Measurements from ENCODE around the gene POTEH.
"Not testable (repeated sequence)": the region's sequence is repeated elsewhere in the genome, so short reads cannot be mapped to it uniquely, and the experiment has no call there.

POTEH gene

DNA sequence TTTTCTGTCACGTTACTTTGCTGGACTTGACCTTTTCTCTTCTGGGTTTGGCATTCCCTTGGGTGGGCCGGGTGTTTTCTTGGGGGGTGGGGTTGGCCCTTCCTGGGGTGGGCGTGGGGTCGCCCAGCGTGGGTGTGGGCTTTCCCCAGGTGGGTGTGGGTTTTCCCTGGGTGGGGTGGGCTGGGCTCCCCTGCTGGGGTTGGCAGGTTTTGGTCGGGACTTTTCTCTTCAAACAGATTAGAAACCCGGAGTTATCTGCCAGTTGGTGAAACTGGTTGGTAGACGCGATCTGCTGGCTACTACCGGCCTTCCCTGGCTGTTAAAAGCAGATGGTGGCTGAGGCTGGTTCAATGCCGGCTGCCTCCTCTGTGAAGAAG is at the start of gene POTEH:
POTEH (plus strand) TSS at position 278 of the 377 bp plus-strand sequence; CDS start at position 330, 52 bp downstream.
- H3K4me3 ChIP-seq (ENCODE audit: low read depth, low read length); DNase-seq (ENCODE audit: low read depth): not testable (repeated sequence)

DNA sequence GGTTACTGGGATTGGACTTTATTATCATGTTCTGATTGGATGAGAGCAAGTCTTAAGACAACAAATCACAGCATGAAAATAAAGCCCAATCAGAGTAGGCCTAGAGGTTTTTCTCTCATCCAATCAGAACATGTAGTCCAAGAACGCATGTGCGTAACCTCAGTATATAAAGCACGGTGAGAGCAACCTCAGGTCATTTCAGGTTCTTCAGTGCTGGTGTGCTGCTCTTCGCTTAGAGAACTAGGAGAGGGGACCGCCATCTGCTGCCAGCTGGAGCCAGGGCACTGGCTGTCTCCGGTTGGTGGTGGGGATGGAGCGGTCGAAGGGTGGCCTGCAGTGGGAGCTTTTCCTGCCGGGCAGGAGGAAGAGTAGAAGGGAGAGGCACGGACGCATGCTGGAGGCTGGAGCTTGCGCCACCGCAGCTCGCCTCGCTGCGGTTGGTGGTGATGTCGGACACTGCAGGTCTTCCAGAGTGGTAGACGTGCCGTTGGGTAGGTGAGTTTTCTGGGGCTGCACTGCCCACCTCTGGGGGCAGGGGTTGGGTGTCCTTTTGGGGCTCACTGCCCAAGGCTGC is 47.5 kb upstream of the POTEH start:
- not testable (repeated sequence) for DNase-seq (ENCODE audit: low read depth); H3K4me3 ChIP-seq (ENCODE audit: low read depth, low read length)

DNA sequence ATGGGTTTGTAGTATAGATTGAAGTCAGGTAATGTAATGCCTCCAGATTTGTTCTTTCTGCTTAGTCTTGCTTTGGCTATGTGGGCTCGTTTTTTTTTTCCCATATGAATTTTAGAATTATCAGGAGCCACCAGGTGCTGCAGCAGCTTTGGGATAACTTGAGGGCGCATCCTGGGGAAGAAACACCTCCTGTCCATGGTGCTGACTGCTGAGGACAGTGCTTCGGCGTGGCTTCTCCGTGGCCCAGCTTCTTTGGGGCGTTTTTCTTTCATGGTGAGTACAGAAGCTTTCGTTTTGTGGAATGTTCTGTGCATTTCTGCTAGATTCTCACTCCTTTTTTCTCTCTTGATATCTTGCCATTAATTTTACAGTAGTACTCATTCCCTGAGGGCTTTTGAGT is 37.9 kb upstream of the POTEH start:
- DNase-seq (ENCODE audit: low read depth) = not testable (repeated sequence)

DNA sequence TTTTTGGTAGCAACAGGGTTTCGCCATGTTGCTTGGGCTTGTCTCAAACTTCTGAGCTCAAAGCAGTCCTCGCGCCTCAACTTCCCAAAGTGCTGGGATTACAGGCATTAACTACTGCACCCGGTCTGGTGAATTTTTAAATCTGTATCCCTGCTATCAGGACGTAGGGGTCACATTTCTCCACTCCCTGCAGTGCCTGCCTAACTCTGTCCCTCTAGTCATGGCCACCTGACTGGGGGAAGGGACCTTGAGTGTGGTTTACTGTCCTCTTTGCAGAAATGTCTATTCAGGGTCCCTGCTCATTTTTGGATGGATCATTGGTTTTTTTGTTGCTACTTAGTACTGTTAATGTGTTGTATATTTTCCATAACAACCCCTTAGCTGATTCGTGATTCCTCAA is 37.1 kb upstream of the POTEH start:
- H3K4me3 ChIP-seq (ENCODE audit: low read depth, low read length); DNase-seq (ENCODE audit: low read depth): not testable (repeated sequence)

More for the DNA sequence above, 37.9 kb upstream of the POTEH start:
- H3K4me3 ChIP-seq (ENCODE audit: low read depth, low read length) = not testable (repeated sequence)

DNA sequence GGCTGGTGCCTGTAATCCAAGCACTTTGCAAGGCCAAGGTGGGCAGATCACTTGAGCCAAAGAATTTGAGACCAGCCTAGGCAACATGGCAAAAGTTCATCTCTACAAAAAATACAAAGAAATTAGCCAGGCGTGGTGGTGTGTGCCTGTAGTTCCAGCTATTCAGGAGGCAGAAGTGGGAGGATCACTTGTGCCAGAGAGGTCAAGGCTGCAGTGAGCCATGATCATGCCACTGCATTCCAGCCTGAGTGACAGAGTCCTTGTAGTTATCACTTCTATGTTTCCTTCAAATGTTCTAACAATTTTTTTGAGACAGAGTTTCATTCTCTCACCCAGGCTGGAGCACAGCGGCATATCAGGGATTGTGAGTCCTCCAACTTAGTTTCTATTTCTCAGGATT is 36.6 kb upstream of the POTEH start:
- not testable (repeated sequence) for H3K4me3 ChIP-seq (ENCODE audit: low read depth, low read length); DNase-seq (ENCODE audit: low read depth)

DNA sequence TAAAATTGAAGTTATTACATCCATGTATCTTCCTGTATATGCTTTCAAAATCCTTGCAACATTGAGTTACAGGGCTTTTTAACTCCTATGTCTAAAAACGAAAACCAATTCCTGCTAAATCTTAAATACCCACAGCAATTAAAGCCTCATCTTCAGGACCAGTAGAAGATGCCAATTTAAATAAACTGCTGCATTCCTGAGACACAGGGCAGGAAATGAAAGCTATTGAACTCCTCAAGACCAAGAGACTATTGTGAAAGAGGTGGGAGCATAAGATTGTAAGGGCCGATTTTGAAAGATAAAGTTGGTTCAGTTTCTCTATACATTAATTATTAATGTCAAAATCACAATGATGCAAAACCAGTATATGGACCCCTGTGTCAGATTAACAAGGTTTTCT is 28.7 kb upstream of the POTEH start:
- DNase-seq (ENCODE audit: low read depth); H3K4me3 ChIP-seq (ENCODE audit: low read depth, low read length): not testable (repeated sequence)

- H3K4me3 ChIP-seq (ENCODE audit: low read depth, low read length); DNase-seq (ENCODE audit: low read depth): not testable (repeated sequence)
Measured at GRCh38 chr22:15664682-15665081, 25.1 kb upstream of the POTEH start.

DNA sequence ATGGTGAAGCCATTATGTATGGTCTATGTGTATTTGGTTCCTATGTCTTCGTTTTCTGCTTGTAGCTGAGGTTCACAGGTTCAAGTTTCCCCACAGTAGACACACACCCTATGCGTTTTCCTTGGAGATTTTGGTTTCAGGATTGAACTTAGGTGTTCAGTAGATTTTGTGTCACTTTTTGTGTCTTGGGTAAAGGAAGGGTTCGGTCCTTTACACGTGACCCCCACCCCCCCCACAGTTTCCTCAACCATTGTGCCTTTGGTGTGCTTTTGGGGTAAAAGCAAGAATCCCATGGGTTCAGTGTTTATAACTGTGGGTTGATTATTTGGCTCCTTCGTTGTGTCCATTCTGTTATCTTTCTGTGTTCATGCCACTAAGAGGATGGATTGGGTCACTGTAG is 24.3 kb upstream of the POTEH start:
- H3K4me3 ChIP-seq (ENCODE audit: low read depth, low read length); DNase-seq (ENCODE audit: low read depth): not testable (repeated sequence)

DNA sequence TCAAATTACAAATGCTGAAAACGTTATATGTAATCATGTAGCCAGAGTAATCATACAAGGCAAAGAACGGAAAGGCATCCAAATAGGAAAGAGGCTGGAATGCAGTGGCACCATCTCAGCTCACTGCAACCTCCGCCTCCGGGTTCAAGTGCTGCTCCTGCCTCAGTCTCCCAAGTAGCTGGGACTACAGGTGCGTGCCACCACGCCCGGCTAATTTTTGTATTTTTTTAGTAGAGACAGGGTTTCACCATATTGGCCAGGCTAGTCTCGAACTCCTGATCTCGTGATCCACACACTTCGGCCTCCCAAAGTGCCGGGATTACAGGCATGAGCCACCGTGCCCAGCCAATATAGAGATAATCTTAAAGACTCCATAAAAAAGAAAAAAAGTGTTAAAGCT is 20.4 kb upstream of the POTEH start:
- not testable (repeated sequence) for H3K4me3 ChIP-seq (ENCODE audit: low read depth, low read length); DNase-seq (ENCODE audit: low read depth)

GRCh38 chr22:15679702-15680101 is 10.1 kb upstream of the POTEH start:
- H3K4me3 ChIP-seq (ENCODE audit: low read depth, low read length); DNase-seq (ENCODE audit: low read depth): not testable (repeated sequence)

- not testable (repeated sequence) for H3K4me3 ChIP-seq (ENCODE audit: low read depth, low read length); DNase-seq (ENCODE audit: low read depth)
Measured at GRCh38 chr22:15684115-15684514, 5.7 kb upstream of the POTEH start.

GRCh38 chr22:15684695-15685094 is 5.1 kb upstream of the POTEH start:
- H3K4me3 ChIP-seq (ENCODE audit: low read depth, low read length); DNase-seq (ENCODE audit: low read depth): not testable (repeated sequence)

- not testable (repeated sequence) for DNase-seq (ENCODE audit: low read depth); H3K4me3 ChIP-seq (ENCODE audit: low read depth, low read length)
Measured at GRCh38 chr22:15685641-15686040, 4.2 kb upstream of the POTEH start.

DNA sequence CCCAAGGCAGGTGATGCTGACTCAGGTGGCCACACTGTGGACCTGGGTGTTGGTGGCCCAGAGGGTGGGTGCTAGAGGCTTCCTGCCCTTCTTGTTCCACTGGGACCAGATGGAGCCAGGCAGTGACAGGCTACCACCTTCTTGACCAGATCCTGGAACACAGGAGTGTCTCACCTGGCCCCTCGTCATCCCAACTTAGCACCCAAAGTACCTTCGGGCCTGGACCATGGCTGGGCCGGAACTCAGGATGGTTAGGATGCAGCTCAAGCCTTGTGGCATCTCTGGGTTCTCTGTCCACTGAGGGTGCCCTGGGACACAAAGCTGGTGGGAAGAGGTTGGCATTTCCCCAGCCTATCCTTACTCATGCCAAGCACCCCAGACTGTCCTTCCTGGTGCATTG is 2.7 kb upstream of the POTEH start:
- DNase-seq (ENCODE audit: low read depth); H3K4me3 ChIP-seq (ENCODE audit: low read depth, low read length): not testable (repeated sequence)

DNA sequence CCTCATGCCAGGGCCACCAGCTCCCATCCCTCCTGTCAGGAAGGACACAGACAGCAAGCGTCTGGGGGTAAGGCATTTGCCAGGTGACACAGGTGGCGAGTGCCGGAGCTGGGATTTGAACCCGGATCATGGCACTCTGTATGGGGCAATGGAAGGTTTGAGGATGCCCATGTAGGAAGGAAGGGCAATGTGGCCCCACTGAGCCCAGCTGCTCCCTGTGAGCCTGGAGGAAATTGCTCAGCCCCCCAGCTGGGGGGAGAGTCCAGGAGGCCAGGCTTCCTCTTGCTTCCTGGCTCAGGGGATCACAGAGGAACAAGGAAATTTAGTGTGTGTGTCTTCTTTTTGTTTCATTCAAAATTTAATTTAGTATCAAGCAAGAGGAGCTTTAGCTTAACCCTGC is 2.1 kb upstream of the POTEH start:
- DNase-seq (ENCODE audit: low read depth); H3K4me3 ChIP-seq (ENCODE audit: low read depth, low read length): not testable (repeated sequence)

- not testable (repeated sequence) for DNase-seq (ENCODE audit: low read depth); H3K4me3 ChIP-seq (ENCODE audit: low read depth, low read length)
Measured at GRCh38 chr22:15688090-15688489, 1.7 kb upstream of the POTEH start.

- H3K4me3 ChIP-seq (ENCODE audit: low read depth, low read length); DNase-seq (ENCODE audit: low read depth): not testable (repeated sequence)
Measured at GRCh38 chr22:15689012-15689748, 646 bp upstream of the POTEH start.

GRCh38 chr22:15713600-15713999 is 23.8 kb downstream of the POTEH start:
- not testable (repeated sequence) for H3K4me3 ChIP-seq (ENCODE audit: low read depth, low read length); DNase-seq (ENCODE audit: low read depth)

DNA sequence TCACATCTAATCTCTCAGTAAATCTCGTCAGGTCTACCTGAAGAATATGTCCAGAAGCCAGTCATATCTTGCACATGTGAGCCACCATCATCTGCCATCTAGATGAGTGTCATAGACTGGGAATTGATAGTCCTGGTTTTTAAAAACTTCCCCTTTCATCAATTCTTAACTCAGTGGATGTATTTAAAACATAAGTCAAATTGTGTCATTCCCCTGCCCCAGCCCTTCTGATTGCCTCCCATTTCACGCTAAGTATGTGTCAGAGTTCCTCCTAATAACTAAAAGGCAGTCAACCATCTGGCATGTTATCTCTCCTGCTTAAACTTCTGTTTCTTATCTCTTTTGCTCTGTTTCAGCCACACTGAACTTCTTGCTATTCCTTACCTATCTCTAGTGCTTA is 24.3 kb downstream of the POTEH start:
- not testable (repeated sequence) for H3K4me3 ChIP-seq (ENCODE audit: low read depth, low read length); DNase-seq (ENCODE audit: low read depth)

- H3K4me3 ChIP-seq (ENCODE audit: low read depth, low read length); DNase-seq (ENCODE audit: low read depth): not testable (repeated sequence)
Measured at GRCh38 chr22:15721884-15722283, 32.1 kb downstream of the POTEH start.
